ENCODE results near the gene YWHAG.
"Not testable (repeated sequence)": the region's sequence is repeated elsewhere in the genome, so short reads cannot be mapped to it uniquely, and the experiment has no call there.

YWHAG gene

DNA sequence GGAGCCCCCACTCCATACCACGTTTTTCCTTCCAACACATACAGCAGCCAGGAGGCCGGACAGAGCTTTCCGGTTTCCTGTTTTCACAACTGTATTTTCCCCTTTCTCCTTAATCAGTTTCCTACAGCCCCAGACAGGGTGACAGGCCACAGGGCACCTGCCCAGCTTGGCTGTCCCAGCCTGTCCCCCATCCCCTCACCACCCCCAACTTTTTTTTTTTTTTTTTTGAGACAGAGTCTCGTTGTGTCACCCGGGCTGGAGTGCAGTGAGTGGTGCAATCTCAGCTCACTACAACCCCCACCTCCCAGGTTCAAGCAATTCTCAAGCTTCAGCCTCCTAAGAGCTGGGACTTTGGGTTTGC lies 66.6 kb downstream of the YWHAG start:
- TF ChIP-seq CTCF (IDR thresholded peaks at IDR 0.05; ENCODE audit: low read length, missing control alignments), result no peak
- peak overlapping the region; percentile 40 for H3K4me3 ChIP-seq (replicated peaks; ENCODE audit: low read depth, low read length)
- peak; percentile 69 for DNase-seq (ENCODE audit: low read depth)

DNA sequence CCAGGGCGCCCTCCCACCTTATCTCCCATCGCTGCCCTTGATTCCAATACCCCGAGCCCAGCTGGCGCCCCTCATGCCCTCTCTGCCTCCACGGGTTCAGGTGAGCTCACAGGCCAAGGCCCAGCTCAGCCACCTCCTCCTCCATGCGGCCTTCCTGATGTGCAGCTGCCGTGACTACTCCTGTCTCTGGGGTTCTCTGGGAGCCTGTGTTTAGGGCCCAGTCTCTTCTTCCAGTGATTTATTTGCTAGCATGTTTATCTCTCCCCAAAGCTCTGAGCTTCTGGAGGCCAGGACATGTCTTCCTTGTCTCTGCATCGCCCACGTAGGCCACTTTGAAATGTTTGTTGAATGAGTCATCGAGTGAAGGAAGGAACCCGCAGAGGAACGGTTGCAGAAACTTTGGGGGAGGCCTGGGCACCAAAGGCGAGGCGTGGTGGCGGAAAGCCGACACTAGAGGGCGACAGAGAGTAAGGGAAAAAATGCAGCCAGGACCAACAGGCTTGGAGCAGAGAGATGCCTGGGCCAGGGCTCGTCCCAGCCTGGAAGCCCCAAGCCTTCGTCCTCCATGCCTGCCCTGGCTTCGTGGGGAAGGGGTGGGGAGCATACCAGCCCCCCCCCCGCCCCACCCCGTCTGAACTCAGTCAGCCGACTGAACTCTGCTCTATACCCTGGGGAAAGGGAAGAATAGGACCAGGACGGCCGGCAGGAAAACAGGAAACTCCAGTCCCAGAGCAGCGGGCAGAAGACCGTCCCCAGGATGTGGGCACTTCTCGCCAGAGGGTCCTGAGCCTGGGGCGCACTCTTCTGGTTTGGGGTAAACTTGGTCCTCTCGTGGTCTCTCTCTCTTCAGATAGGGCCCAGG lies 67.2 kb downstream of the YWHAG start:
- TF ChIP-seq CTCF (IDR thresholded peaks at IDR 0.05; ENCODE audit: low read length, missing control alignments), result peak; percentile 95
- H3K4me3 ChIP-seq (replicated peaks; ENCODE audit: low read depth, low read length), result peak overlapping the region; percentile 40
- peak; percentile 98 for DNase-seq (ENCODE audit: low read depth)

DNA sequence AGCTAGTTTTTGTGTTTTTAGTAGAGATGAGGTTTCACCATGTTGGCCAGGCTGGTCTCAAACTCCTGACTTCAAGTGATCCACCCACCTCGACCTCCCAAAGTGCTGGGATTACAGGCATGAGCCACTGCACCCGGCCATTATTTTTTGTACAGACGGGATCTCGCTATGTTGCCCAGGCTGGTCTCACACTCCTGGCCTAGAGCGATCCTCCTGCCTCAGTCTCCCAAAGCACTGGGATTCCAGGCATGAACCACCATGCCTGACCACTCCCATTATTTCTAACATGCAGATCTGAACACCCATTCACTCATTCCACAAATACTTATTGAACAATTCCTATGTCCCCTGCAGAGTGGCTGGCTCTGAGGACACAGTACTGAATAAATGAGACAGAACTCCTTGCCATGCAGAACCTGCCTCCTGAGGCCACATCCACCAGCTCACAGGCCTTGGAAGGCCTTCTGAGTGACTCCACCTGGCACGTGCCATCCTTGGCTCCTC lies 67.9 kb downstream of the YWHAG start:
- H3K4me3 ChIP-seq (replicated peaks; ENCODE audit: low read depth, low read length); DNase-seq (ENCODE audit: low read depth): not testable (repeated sequence)

DNA sequence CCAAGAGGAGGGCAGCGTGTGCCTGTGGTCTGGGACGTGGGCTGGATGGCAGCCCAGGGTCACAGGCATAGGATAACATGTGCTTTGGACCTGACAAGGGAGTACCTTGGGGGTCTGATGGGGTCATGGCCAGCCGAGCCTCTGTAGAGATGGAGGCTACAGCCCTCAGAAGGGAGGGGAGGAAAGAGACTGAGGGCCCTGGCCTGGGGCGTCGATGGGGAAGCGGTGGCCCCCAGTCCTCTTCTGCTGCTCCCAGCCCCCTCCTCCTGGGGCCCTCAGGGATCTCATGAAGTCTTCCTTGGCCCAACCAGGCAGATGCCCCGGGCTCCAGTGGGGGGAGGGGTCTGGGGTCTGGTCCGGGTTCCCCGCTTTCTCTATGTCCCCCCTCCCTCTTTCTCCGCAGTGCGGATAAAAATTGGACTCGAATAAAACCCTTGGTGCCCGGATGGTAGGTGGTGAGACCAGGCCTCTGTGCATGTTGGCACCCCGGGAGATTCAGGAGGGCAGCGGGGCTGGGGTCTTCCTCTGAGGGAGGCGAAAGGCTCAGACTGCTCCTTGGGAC lies 71.9 kb downstream of the YWHAG start:
- no peak overlapping the region for H3K4me3 ChIP-seq (replicated peaks; ENCODE audit: low read depth, low read length)
- no peak for DNase-seq (ENCODE audit: low read depth)
- TF ChIP-seq CTCF (IDR thresholded peaks at IDR 0.05; ENCODE audit: low read length, missing control alignments), result no peak

GRCh38 chr7:76285604-76286374 lies 73.0 kb downstream of the YWHAG start:
- DNase-seq (ENCODE audit: low read depth), result no peak
- no peak overlapping the region for H3K4me3 ChIP-seq (replicated peaks; ENCODE audit: low read depth, low read length)
- TF ChIP-seq CTCF (IDR thresholded peaks at IDR 0.05; ENCODE audit: low read length, missing control alignments), result no peak

GRCh38 chr7:76283254-76284159 lies 75.3 kb downstream of the YWHAG start:
- H3K4me3 ChIP-seq (replicated peaks; ENCODE audit: low read depth, low read length), result peak overlapping the region; percentile 42
- TF ChIP-seq CTCF (IDR thresholded peaks at IDR 0.05; ENCODE audit: low read length, missing control alignments), result no peak
- no peak for DNase-seq (ENCODE audit: low read depth)
